Left renal cortex interstitium (tissue), 4 donors: ENCODE data around the gene MDH2. TPM values are rescaled to one million over a fixed set of nuclear protein-coding genes. Genes with fewer than 3 reads are reported as not detected.
"Not testable (repeated sequence)": the region's sequence is repeated elsewhere in the genome, so short reads cannot be mapped to it uniquely, and the experiment has no call there.

Experiments
- DNase-seq, 4 donors: peaks; one replicate each; pipeline ENCODE4 v3.0.0-alpha.2; 2013; ENCODE audit warnings: low read depth in 4 of 4, low spot score in 2 of 4, missing footprints in 1 of 4
- polyA plus RNA-seq, 4 donors: library from polyadenylated mRNA; unstranded; fragments of 120-200 nt; gene quantifications; one replicate each; pipeline ENCODE4 v1.2.1, GENCODE V29; 2013; ENCODE audit not compliant: insufficient read length in 4 of 4

The MDH2 gene
- polyA plus RNA-seq, 4 donors = 214 to 239 (median 219) TPM

- DNase-seq = no peak
Measured at GRCh38 chr7:76071316-76072242, 23.7 kb downstream of the MDH2 start.

DNA sequence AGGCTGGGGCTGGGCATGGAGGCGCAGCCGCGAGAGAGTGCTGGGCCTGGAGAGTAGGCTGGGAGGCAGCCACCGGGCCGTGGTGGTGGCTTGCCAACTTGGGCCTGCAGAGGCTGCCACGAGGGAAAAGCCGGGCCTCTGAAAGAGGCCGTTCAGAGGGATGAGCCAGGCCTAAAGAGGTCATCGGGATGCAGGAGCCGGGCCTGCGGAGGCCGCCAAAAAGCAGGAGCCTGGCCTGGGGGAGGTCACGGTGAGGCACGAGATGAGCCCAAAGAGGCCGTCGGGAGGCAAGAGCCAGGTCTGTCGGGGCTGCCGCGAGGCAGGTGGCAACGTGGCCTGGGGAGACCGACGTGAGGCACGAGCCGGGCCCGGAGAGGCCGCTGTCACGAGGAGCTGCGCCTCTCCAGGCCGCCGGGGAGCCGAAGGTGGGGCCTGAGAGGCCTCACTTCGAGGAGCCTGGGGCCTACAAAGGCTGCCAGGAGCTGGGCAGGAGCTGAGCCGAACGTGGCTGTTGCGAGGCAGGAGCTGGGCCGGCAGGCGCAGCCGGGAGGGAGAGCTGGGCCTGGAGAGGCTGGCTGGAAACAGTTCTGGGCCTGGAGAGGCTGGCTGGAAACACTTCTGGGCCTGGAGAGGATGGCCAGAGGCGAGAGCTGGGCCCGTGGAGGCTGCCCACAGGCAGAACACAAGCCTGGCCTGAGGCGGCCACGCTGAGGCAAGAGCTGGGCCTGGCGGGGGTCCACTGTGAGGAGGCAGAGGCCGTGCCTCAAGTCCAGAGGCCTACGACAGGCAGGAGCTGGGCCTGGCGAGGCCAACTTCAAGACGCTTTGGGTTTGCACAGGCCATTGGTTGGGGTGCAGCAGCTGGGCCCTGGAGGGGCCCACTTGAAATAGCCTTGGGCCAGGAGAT lies 24.6 kb downstream of the MDH2 start:
- DNase-seq = no peak

GRCh38 chr7:76073335-76073990 lies 25.6 kb downstream of the MDH2 start:
- no peak for DNase-seq

DNA sequence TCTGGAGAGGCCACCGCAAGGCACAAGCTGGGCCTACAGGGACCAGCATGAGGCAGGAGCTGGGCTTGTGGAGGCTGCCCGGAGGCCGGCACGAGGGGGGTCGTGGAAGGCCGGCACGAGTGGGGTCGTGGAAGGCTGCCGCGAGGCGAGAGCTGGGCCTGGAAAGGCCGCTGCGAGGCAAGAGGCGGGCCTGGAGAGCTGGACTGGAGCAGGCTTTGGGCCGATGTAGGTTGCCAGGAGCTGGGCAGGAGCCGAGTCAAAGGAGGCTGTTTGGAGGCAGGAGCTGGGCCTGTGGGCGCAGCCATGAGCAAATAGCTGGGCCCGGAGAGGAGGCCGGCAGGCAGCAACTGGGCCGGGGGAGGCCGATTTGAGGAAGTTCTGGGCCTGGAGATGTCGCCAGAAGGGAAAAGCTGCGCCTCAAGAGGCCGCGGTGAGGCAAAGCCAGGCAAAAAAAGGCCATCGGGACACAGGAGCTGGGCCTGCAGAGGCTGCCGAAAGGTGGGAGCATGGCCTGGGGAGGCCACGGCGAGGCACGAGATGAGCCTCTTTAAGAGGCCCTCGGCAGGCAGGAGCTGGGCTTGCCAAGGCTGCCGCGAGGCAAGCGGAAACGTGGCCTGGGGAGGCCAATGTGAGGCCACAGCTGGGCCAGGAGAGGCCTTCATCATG lies 26.5 kb downstream of the MDH2 start:
- no peak for DNase-seq

DNA sequence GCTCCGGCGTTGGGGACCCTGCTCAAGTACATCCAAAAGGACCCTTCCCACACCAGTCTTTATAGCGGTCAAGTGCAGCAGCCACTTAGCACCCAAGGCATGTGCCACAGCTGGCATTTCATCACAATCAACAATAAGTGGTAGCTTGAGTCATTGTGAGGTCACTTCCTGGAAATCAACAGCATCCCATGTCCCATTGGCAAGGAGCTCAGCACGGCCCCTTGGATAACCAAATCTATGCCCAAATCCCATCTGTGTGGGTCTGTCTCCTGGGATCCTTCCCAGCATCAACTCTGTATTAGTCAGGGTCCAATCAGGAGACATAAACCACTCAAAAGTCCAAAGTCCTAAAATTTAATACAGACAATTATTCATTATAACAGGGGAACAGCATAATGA lies 27.1 kb downstream of the MDH2 start:
- no peak for DNase-seq

- no peak for DNase-seq
Measured at GRCh38 chr7:76076995-76077394, 29.1 kb downstream of the MDH2 start.

DNA sequence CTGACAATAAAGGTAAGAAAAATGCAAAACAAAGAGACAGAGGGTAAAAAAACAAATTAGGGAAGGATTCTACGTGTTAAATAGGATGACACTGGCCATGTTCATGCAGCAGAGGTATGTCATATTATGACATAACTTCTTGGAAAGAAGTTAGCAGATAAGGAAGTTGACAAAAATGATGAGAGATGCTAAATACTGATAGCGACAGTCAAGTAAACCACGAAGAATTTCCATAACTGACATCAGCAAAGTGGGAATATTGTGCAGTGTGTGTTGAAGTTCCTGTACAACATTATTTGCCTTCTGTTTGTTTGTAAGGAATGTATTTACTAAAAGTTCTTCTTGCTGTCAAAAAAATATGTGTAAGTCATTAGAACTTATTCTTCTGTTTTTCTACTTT lies 29.5 kb downstream of the MDH2 start:
- no peak for DNase-seq

- DNase-seq = no peak
Measured at GRCh38 chr7:76080204-76080603, 32.3 kb downstream of the MDH2 start.

DNA sequence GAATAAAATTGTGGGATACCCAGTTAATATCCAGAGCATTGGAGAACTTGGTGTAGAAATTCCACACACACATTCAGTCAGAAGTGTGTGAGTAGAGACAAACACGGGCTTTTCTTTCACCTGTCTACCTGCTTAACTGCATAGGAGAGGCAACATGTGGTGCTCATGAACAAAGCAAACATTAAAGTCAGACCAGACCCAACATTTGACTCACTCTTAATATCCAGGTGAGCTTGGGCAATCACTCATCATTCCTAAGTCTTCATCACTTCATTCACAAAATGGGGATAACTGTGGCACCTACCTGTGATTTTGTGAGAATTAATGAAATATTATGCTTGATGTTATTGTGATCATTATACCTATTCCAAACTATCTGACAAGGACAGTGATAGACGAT lies 36.2 kb downstream of the MDH2 start:
- DNase-seq = not testable (repeated sequence)

GRCh38 chr7:76086070-76086469 lies 38.2 kb downstream of the MDH2 start:
- DNase-seq = no peak

- not testable (repeated sequence) for DNase-seq
Measured at GRCh38 chr7:76087362-76087791, 39.5 kb downstream of the MDH2 start.

DNA sequence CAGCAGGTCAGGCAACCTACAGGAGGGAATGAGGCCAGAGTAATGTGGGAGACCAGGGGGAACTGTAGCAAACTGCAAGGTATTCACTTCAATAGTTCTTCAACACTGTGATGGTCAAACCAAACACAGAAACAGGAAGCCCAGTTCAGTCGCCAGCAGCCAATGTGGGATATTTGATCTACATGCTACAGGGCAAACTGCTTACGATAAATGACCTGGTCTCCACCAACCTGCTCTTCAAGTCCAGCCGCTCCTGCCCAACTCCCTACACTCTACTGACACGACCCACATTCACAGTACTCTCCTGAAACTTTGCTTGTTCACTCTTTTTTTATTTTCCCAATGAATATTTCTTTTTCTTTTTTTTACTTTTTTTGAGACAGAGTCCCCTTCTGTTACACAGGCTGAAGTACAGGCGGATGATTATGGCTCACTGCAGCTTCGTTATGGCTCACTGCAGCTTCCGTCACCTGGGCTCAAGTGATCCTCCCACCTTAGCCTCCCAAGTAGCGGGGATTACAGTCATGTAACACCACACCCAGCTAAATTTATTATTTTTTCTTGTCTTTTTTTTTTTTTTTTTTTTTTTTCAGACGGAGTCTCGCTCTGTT lies 42.1 kb downstream of the MDH2 start:
- DNase-seq = no peak

DNA sequence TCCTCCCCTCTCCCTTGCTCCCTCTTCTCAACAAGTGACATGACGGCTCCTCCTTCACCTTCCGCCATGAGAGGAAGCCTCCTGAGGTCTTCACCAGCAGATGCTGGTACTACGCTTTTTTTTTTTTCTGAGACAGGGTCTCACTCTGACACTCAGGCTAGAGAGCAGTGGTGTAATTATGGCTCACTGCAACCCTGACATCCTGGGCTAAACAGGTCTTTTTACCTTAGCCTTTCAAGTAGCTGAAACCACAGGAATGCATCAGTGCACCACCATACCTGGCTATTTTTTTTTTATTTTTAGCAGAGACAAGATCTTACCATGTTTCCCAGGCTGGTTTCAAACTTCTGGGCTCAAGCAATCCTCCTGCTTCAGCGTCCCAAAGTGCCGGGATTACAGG lies 43.6 kb downstream of the MDH2 start:
- no peak for DNase-seq

DNA sequence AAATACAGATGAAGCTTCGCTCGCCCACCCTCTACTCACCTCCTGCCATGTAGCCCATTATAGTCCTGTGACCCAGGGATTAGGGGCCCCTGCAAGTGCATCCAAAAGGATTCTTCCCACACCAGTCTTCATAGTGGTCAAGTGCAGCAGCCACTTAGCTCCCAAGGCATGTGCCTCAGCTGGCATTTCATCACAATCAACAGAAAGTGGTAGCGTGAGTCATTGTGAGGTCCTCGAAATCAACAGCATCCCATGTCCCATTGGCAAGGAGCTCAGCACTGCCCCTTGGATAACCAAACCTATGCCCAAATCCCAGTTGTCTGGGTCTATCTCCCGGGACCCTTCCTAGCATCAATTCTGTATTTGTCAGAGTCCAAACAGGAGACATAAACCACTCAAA lies 45.6 kb downstream of the MDH2 start:
- not testable (repeated sequence) for DNase-seq

GRCh38 chr7:76094326-76094725 lies 46.4 kb downstream of the MDH2 start:
- not testable (repeated sequence) for DNase-seq

GRCh38 chr7:76095908-76096307 lies 48.0 kb downstream of the MDH2 start:
- DNase-seq = no peak

GRCh38 chr7:76101693-76102437 lies 54.0 kb downstream of the MDH2 start:
- not testable (repeated sequence) for DNase-seq

GRCh38 chr7:76103788-76104187 lies 55.9 kb downstream of the MDH2 start:
- not testable (repeated sequence) for DNase-seq

DNA sequence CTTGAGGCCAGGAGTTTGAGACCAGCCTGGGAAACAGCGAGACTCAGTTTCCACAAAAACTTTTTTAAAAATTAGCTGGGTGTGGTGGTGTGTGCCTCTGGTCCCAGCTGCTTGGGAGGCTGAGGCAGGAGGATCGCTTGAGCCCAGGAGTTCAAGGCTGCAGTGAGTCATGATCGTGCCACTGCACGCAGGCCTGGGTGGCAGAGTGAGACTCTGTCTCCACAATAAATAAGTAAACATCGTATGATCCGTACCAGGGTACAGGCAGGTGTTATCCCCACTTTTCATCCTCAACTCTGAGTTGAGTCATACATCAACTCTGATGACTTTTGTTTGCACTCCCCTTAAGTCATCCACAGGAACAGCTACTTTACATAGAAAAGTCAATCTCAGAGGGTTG lies 58.2 kb downstream of the MDH2 start:
- not testable (repeated sequence) for DNase-seq
